HG03354 (cell line): ENCODE results near the gene FLNB.

Experiments
- ATAC-seq: cut with Tn5 transposase; IDR thresholded peaks from one replicate; pipeline ENCODE4 v1.9.1; 2021; ENCODE audit warnings: mild to moderate bottlenecking; ENCODE audit not compliant: unreplicated experiment, poor library complexity, severe bottlenecking

The FLNB gene

DNA sequence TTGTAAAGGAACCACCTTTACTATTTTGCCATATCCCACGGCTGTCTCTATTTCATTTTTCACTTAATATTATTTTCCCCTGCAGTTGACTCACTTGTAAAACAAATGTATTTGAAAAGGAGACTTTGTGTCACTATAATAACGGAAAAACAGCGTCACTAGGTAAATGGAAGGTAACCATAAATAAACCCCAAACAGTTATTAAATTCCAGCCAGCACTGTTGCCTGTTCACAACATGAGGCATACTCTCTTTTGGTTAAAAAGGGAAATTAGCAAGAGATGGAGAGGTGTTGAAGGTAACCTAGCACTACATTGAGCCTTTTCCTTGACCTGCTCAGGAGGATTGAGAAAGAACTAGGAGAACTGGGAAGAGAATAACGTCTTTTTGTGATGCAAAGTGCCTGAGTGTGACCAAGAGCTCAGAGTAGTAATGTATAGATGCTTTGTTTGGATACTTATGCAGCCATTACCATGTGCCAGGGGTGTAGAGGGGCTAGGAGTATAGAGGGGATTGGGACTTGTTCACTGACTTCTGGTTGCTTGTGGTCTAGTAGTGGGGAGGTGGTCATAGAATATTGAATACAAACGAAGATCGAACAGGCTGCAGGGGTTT is 19.6 kb downstream of the FLNB start:
- no peak for ATAC-seq

DNA sequence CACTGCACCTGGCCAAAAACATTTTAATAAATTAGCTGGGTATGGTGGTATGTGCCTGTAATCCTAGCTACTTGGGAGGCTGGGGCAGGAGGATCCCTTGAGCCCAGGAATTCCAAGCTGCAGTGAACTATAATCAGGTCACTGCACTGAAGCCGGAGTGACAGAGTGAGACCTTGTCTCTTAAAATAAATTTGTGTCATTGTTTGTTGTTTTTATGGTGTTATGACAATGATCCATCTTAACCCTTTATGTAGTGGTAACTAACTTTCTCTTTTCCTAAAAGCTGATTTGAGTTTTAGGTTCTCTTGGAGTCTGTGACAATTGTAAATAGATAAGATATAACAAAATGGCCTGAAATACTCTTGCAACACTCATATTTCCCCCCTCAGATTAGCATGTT is 20.7 kb downstream of the FLNB start:
- no peak for ATAC-seq

DNA sequence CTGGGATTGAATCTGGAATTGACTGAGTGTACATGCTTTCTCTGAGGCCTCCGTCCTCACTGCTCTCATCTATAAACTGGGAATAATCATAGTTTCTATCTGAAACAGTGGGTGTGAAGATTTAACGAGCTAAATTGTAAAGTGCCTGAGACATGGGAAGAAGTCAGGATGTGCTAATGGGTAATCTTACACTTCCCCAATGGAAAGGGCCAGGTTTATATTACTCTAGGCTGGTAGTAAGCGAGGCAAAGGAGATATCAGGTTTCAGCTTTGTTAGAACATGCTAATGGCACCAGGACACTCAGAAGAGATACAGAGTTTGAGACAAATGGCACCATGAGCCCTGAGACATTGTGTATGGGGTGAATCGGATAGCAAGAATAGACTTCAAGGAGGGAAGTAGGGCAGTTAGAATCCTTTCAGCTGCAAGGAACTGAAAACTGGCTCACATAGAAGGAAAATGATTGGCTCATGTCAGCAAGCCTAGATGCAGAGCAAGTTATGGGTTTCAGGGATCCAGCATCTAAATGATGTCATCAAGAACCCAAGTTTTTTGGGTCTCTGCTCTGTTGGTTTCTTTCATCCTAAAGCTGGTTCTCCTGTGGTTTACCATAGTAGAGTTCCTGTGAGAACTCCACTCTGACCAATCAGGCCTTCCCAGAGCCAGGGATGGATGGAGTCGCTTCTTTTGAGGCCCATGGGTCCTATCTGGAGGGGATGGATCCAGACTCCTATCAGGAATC is 21.8 kb downstream of the FLNB start:
- ATAC-seq = no peak

- ATAC-seq = no peak
Measured at GRCh38 chr3:58032186-58032585, 24.0 kb downstream of the FLNB start.

DNA sequence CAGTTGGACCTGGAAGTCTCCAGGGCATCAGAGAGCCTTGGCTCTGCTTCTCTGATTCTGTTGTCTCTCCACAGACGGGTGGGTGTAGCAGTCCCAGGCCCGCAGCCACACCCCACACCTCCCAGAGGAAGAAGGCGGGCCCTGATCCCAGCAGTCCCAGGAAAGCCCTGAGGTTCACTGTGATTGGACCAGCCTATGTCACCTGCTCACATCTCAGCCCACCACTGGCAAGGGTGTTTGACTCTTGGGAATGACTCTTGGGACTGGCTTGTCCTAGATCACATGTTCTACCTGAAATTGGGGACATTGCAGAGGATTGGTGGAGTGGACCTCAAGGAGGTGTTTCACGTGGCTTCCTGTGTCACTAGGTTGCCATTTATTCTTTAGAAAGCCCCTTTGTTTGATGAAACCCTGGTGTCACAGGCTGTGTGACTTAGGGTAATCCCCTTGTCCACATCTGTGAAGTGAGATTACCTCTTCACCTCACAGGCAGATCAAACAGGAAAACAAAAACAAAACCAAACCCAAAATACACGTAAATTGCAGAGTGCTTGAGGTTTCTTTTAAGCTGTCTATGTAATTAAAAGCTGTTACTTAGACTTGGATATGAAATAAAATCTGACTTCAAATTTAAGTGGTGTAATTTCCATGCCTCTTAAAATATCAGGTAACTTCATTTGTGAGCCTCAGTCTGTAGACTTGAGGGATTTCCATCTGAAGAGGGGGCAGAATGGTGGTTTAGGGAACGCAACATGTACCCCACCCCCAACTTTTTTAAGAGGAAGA is 26.7 kb downstream of the FLNB start:
- peak; percentile 99 for ATAC-seq

DNA sequence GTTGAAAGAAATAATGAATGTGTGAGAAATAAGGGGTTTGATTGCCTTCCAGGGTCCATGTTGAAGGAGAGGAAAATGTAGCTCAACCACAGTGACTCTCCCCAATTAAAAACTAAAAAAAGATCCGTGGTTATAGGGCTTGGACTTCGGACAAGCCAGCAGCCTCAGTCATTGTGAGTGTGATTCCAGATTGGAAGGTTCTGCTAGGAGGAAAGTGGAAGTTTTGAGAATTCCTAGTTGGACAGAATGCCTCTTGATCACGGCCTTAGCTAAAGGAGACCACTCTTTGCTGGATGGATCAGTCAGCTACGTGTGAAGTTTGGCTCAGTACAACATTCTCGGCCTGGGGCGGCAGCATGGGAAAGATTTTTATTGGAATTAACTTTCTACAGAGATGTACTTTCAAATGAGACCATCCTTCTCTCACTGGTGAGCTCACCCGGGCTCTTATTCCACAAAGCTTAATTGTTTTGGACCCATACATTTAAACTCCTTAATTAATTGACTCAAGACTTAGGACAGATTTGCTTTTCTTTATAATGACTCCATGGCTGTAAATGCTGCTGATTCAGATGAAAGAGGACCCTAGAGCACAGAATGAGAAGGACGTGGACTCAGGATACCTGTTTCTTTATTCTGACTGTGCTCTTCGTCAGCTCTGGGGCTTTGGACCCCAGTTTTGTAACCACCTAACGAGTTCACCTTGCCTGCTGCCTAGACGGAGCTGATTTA is 27.5 kb downstream of the FLNB start:
- ATAC-seq = no peak

DNA sequence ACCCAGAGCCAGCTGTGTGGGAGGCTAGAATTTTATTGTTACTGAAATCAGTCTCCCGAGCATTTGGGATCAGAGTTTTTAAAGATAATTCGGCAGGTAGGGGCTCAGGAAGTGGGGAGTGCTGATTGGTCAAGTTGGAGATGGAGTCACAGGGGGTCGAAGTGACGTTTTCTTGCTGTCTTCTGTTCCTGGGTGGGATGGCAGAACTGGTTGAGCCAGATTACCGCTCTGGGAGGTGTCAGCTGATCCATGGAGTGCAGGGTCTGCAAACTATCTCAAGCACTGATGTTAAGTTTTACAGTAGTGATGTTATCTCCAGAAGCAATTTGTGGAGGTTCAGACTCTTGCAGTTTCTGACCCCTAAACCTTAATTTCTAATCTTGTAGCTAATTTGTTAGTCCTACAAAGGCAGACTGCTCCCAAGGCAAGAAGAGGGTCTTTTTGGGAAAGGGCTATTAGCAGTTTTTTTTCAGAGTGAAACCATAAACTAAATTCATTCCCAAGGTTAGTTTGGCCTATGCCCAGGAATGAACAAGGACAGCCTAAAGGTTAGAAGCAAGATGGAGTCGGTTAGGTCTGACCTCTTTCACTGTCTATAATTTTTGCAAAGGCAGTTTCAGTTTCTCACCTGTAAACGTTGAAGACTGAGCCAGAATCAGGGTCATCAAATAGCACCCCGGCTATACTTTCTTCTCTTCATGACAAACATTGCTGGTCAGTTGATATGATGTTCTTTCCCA is 28.2 kb downstream of the FLNB start:
- no peak for ATAC-seq

DNA sequence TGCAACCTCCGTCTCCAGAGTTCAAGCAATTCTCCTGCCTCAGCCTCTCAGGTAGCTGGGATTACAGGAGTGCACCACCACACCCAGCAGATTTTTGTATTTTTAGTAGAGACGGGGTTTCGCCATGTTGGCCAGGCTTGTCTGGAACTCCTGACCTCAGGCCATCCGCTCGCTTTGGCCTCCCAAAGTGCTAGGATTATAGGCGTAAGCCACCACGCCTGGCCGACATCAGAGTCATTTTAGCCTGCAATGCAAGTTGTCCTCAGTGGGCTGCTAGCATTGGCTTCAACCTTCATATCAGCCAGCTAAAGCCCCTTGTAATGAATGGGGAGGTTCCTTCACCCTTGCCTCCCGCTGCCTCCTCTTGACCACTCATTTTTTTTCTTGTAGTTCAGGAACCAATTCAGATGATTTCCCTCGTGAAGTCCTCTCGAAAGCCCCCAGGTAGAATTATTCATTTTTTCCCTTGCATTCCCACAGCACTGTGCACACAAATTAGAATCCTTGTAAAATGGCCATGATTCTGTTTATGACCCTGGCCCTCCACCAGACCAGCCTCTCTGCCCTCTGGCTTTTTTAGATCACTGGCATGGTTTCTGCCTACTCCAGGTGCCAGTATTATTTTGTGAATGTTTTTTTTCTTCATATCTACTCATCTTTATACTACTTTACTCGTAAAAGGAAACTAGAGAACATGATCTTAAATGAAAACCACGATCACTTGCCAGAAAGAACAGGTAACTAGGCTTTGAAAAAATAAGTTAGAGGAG is 29.1 kb downstream of the FLNB start:
- no peak for ATAC-seq

DNA sequence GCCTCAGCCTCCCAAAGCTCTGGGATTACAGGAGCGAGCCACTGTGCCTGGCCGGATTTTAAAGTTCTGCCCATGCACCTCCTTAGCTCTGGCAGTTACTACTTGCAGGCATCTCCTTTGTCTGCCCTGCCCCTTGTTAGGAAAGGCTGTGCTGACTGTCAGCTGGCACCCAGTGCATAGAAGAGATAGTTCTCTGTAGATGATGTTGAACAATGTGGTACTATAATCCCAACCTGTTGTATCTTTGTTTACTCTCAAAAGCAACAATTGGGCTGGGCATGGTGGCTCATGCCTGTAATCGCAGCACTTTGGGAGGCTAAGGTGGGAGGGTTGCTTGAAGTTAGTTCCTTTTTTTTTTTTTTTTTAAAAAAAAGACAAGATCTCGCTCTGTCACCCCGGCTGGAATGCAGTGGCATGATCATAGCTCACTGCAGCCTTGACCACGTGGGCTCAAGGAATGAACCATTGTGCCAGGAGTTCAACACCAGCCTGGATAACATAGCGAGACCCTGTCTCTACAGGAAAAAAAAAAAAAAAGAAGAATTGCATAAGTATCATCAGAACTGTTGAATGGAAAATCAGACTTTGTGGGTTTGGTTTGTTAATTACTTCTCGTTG is 30.6 kb downstream of the FLNB start:
- no peak for ATAC-seq

DNA sequence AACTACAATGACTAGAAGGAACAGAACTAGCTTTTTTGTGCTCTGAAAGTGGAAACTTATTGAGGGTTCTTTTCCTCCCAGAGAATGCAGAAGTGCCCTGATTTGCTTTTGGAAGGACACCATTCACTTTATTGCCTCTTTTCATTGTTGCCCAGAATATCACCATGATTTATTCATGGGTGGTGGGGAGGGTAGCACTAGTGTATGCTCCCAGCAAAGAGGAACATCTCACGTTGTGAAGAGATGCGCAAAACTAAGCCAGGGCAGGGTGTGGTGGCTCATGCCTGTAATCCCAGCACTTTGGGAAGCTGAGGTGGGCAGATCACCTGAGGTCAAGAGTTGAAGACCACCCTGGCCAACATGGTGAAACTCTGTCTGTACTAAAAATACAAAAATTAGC is 31.4 kb downstream of the FLNB start:
- no peak for ATAC-seq

- ATAC-seq = no peak
Measured at GRCh38 chr3:58041182-58041825, 33.1 kb downstream of the FLNB start.

GRCh38 chr3:58041826-58042324 is 33.7 kb downstream of the FLNB start:
- ATAC-seq = peak; percentile 90

- ATAC-seq = no peak
Measured at GRCh38 chr3:58042947-58043707, 34.9 kb downstream of the FLNB start.

- no peak for ATAC-seq
Measured at GRCh38 chr3:58043933-58044332, 35.7 kb downstream of the FLNB start.

DNA sequence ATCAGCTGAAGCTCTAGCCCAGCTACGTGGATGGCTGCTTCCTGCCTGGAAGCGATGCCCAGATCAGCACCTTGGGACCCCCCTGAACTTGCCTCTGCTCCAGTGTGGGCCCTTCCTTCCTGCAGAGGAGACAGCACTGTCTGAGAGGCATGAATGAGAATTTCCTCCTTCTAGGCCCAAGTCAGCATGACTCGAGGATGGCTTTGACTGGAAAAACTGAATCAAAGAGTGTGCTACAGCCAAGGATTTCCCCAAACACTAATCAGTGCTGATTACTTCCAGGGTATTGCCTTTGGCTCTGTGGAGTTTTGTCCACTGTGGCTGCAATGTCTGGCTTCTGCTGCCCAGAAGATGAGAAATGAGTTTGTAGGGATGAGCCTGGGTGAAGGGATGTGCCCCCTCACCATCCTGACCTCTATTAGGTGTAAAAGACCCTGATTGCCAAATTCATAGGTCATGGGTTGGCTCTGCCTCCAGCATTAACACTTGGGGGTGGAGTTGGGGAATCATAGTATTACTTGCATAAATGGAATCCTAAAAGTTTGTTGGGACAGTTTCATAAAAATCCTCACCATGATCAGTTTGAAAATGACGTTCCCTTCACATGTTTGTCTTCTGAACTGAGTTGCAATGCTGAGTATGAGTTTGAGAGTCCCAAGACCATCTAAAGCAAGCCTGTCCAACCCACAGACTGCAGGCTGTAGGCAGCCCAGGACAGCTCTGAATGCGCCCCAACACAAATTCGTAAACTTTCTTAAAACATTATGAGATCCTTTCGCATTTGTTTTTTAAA is 36.7 kb downstream of the FLNB start:
- no peak for ATAC-seq

DNA sequence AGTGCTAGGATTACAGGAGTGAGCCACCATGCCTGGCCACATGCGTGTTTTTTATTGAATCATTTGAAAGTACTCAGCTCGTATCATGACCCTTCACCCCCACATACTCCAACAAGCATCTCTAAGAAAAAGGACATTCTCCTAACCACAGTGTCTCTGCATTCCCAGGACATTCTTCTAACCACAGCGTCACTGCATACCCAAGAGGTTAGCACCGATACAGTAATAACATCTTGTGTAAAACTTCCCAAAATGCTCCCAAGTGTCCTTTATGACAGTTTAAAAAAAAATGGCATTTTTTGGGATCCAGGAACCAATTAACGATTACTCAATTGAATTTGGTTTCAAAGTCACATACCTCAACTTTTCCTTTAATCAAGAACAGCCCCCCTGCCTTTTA is 39.6 kb downstream of the FLNB start:
- ATAC-seq = no peak
